GM21717 (cell line): ENCODE data around the gene SPATA45.

Experiments
- ATAC-seq: cut with Tn5 transposase; IDR thresholded peaks from one replicate; pipeline ENCODE4 v1.9.1; 2021; ENCODE audit warnings: mild to moderate bottlenecking, moderate library complexity; ENCODE audit not compliant: unreplicated experiment

Gene SPATA45

DNA sequence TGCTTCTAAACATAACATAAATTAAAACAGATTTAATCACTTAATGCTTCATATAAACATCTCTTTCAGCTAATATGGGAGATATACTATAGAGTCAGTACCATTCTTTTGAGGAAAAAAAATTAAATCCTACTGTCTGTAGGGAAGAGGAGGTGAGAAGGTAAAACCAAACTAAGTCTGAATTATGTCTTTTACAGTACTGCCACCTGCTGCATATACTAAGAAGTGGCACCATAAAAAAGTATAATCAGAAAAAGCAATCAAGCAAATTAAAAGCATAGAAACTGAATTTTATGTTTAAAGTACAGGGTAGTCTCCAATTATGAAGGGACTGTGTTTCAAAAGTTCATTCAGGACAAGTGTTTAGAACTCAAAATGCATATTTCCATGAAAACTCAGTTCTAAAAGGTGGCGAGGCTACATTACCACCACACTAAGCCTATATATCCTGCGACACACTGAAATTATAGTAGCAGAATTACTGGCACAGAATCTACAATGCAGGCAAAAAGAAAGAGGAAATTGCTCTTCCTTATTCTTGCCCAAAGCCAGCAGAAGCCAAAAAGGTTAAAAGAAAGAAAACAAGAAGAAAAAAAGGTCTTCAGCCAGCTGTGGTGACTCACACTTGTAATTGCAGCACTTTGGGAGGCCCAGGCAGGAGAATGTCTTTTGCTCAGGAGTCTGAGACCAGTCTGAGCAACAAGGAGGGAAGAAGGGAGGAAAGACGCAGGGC lies 64.9 kb downstream of the SPATA45 start:
- no peak for ATAC-seq

- ATAC-seq, result no peak
Observed at GRCh38 chr1:212781225-212781624, 66.2 kb downstream of the SPATA45 start.

DNA sequence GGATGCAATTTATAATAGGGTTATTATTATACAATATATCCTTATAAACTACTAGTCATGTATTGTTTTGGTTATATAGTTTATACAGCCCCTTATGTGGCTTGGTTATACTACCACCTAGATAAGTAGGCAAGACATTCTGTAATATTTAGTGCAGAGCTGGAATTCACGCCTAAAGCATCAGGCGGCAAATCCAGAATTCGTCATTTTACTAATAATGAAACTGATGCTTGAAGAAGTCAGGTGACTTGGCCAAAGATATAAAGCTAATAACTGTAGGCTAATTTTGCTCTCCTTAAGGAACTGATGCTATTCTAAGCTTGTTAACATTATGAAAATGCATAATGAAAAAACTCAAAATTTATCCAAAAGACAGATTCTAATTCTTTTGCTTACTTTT lies 66.7 kb downstream of the SPATA45 start:
- ATAC-seq, result no peak
